ENCODE measurements around the gene NRDE2.

Gene NRDE2

GRCh38 chr14:90297876-90298629 lies 33.7 kb downstream of the NRDE2 start:
- no peak for DNase-seq (ENCODE audit: low read depth)
- TF ChIP-seq CTCF (IDR thresholded peaks at IDR 0.05; ENCODE audit: low read length, missing control alignments): no peak
- H3K4me3 ChIP-seq (replicated peaks; ENCODE audit: low read depth, low read length): no peak overlapping the region

GRCh38 chr14:90296641-90297040 lies 35.1 kb downstream of the NRDE2 start:
- H3K4me3 ChIP-seq (replicated peaks; ENCODE audit: low read depth, low read length): no peak overlapping the region
- TF ChIP-seq CTCF (IDR thresholded peaks at IDR 0.05; ENCODE audit: low read length, missing control alignments): no peak

GRCh38 chr14:90295870-90296516 lies 35.7 kb downstream of the NRDE2 start:
- no peak for TF ChIP-seq CTCF (IDR thresholded peaks at IDR 0.05; ENCODE audit: low read length, missing control alignments)
- no peak overlapping the region for H3K4me3 ChIP-seq (replicated peaks; ENCODE audit: low read depth, low read length)
- no peak for DNase-seq (ENCODE audit: low read depth)

More at GRCh38 chr14:90296641-90297040, 35.1 kb downstream of the NRDE2 start:
- no peak for DNase-seq (ENCODE audit: low read depth)

GRCh38 chr14:90294872-90295271 lies 36.9 kb downstream of the NRDE2 start:
- no peak for DNase-seq (ENCODE audit: low read depth)
- TF ChIP-seq CTCF (IDR thresholded peaks at IDR 0.05; ENCODE audit: low read length, missing control alignments): no peak
- no peak overlapping the region for H3K4me3 ChIP-seq (replicated peaks; ENCODE audit: low read depth, low read length)

- DNase-seq (ENCODE audit: low read depth): no peak
- TF ChIP-seq CTCF (IDR thresholded peaks at IDR 0.05; ENCODE audit: low read length, missing control alignments): no peak
- H3K4me3 ChIP-seq (replicated peaks; ENCODE audit: low read depth, low read length): no peak overlapping the region
These were observed 37.7 kb downstream of the NRDE2 start for GRCh38 chr14:90293766-90294730.

GRCh38 chr14:90291699-90292098 lies 40.0 kb downstream of the NRDE2 start:
- DNase-seq (ENCODE audit: low read depth): no peak

More at GRCh38 chr14:90291699-90292098, 40.0 kb downstream of the NRDE2 start:
- TF ChIP-seq CTCF (IDR thresholded peaks at IDR 0.05; ENCODE audit: low read length, missing control alignments): no peak
- no peak overlapping the region for H3K4me3 ChIP-seq (replicated peaks; ENCODE audit: low read depth, low read length)
